Measurements from ENCODE around the gene LRRK1.

DNA sequence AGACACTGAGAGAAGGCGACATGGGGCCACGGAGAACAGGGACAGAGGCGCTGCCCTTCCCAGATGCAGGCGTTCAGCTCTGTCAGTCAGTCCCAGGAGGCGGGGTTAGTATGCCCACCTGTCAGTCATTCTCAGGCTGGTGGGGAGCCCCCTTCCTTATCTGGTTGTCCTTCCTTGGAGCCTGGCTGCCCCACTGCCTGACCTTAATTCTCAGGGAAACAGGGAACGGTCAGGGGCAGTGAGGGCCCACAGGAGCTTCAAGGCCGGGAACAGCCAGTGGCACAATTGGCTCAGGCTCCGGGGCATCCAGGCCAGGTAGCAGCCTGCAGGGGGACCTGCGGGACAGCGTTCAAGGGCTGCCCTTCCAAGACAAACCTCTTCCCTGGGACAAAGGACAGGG, 199.5 kb downstream of the LRRK1 start:
- no peak for TF ChIP-seq CTCF (IDR thresholded peaks at IDR 0.05)
- TF ChIP-seq POLR2A (IDR thresholded peaks at IDR 0.05): no peak
